GM21619 (cell line): ENCODE measurements around the gene PHACTR2.
"Not testable (repeated sequence)": the region's sequence is repeated elsewhere in the genome, so short reads cannot be mapped to it uniquely, and the experiment has no call there.

Source experiments
- ATAC-seq: cut with Tn5 transposase; IDR thresholded peaks from one replicate; pipeline ENCODE4 v1.9.1; 2021; ENCODE audit not compliant: unreplicated experiment

The PHACTR2 gene

DNA sequence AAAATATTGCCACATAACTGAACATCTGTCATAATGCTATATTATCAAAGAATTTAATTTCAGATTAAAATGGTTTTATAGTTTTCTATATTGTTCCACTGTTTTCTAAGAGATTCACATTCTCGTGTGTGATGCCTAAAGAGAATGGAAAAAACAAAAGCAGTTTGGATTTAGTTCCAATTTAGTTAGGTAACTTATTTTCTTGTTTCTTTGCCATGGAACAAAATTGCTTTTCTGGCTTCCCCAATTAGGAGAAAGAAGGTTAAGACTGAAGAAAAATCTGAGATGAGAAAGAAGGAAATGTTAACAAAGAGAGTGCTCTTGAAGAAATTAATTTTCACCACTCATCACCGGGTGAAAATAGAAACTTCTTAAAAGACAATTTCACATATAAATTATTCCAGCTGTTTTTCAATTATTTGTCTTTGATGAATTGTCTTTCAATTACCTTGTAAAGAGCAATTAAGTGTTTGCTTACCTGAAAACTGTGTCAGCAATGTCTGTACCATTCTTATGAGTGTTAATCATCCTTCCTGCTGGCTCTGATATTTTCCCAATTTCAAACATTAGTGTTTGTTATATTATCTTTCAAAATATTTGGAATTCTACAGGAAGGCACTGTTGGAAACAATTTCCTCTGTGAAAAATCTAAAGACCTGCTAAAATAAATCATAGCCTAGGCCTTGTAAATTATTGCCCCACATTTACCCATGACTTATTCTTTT, 19.5 kb downstream of the PHACTR2 start:
- ATAC-seq = no peak

DNA sequence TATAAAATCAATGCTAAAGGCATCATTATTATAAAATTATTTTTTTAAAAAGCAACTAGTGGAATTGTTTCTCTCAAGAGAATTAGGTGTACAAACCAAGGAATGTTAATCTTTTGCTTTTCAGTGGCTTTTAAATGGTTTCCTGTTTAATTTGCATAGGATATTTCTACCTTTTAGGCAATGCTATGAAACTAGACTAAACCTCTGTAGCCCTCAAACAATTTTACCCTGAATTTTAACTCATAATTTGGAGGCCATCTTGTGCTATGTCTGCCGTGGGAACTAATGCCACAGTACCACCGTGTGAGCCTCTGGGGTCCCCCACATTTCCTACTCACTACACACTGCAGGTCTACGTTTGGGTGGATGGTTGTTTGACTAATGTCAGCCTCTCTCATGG, 20.6 kb downstream of the PHACTR2 start:
- no peak for ATAC-seq

DNA sequence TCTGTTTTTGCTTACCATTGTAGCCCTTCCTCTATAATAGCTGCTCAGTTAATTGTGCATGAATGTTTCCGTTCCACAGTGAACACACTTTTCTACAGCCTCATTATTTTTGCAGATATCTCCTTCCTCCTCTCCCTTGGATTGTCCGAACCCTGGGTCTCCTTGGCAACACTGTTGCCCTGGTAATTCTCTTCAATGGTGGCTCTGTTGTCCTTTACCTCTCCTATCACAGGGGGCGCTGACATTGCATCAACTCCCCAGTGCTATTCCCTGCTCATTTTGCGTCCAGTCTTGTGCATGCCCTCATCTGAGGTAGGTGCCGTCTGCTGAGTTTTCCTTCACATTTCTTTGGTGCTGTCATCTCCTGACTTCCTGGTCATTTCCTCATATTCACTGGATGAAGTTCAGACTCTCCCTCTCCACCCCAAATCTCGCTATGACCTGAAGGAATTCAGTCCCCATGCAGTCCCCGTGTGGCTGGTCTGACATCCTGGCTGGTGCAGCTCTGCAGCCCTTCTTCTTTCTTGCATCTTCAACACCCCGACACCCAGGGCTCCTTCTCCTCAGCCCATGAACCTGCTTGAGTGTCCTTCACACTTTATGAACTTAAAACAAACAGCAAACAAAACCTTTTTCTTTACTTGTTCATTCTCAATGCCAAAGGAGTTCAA, 21.1 kb downstream of the PHACTR2 start:
- no peak for ATAC-seq

DNA sequence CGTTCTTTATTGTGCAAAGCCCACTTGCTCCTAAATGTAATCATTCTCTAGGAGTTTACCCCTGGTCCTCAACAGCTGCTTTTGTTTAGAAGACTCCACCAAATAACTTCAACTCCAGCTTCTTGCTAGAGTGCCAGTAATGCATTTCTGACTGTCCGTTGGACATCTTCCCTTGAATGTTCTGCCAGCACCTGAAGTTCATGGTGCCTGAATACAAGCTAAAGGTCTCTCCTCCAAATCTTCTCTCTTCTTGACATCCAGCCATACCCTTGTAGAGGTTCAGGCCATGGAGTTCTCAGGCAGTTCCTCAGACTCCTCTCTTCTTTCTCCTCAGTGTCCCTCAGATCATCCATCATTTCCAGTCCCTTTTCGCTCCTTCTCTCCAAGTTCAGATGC, 21.7 kb downstream of the PHACTR2 start:
- ATAC-seq = no peak

DNA sequence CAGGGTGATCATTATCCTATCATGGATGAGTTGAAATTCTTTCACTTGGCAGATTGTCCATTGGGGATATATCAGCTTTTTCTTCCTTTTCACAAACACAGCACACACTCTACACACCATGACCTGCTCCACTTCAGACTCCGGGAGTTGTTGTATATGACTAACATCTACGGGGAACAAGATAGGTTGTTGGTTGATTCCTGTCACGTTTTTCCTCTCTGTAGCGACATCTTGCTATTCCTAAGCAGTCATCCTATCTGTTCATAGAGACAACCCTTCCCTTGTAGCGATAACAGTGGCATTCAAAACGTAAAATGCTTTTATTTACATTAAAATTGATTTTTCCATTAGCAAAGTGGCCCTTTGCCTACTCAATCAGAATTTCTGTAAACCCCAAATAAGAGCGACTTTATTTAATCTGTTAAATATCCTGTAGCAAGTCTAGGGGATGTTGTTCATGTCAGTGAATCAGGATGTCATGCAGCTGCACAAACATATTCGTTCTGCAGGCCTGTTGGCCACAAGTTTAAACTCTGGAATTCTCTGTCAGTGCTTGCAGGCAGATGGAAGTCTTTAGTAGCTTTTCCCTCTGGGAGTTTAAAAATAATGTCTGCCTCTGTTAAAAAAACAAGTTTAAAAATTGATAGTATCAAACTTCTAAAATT, 23.1 kb downstream of the PHACTR2 start:
- ATAC-seq = no peak

DNA sequence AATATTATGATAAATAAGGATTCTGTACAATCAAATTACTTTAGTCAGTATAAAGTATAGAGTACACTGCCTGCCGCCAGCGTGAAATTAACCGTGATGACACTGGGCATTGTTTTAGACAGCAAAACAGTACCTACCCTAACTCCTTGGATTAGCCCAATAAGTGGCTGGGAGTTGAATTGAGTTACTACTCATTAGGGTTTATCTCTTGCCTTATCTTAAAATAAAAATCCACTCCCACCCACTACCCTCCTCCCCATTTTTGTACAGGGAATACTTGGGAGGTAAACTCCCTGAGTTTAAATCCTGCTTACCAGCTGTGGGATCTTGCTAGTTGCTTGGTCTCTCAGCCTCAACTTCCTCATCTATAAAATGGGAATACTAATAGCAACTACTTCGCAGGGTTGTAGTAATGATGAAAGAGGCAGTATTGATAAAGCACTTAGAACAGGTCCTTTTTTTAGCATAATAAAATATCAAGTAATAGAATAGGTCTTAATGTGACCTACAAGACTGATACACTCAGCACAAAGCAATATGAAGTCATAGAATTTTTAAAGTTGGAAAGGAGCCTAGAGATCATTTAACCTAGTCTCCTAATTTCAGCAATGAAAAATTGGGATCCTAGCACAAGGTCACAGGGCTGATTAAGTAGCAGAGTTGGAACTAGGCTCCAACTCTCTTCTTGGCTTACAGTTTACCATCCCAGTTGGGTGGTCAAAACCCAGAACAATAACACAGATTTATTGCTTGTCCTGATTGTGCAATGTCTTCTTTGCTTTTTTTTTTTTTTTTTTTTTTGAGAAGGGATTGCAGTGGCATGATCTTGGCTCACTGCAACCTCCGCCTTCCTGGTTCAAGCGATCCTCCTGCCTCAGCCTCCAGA, 23.8 kb downstream of the PHACTR2 start:
- no peak for ATAC-seq

DNA sequence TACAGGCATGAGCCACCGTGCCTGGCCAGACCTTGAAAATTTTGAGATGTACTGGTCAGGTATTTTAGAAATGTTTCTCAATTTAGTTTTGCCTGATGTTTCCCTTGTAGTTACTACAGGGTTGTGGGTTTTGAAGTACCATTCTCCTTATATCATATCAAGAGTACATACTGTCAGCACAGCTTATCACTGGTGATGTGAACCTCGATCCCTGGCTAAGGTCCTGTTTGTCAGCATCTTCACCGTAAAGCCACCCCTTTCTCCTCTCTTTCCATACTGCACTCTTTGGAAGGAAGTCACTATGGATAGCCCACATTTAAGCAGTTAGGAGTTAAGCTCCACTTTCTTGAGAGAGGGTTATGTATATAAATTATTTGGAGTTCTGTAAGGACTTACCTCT, 27.8 kb downstream of the PHACTR2 start:
- ATAC-seq = no peak

DNA sequence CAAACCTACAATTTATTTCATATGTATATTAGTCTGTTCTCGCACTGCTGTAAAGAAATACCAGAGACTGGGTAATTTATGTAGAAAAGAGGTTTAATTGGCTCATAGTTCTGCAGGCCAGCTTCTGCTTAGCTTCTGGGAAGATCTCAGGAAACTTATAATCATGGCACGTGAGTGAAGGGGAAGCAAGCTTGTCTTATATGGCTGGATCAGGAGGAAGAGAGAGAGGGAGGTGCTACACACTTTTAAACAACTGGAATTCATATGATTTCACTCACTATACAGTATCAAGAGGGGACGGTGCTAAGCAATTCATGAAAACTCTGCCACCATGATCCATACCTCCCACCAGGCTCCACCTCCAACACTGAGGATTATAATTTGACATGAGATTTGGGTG, 29.9 kb downstream of the PHACTR2 start:
- no peak for ATAC-seq

DNA sequence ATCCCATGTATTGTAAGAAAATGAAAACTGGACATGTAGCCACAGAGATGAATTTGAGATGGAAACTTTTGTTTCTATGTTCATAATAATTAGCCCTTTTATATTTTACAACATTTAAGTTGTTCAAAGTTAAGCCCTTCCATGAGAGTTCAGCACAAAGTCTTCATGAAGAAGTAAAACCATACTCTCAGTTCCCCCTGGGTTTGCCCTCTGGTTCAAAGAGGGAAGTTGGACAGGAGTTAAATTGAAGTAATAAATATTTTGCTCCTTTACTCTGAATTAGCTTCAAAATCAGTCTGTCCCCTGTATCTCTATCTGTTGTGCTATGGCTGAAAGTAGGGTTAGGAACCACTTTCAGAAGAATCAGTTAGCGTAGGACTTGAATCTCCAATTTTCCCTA, 31.1 kb downstream of the PHACTR2 start:
- ATAC-seq = no peak

DNA sequence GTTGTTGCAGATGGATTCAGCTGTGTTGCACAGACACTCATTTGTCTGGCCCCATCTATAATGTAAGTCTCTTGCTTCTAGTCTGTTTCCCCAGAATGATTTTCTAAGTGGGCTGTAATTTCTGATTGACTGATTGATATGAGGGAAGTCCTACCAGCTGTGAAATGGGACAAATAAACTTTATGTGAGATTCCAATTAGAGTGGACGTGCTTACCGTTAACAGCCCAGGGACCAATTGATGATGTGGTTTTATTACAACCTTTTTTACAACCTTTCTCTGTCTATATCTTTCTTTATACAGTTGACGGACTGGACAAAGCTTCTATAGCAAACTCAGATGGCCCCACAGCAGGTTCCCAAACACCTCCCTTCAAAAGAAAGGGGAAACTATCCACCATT, 33.9 kb downstream of the PHACTR2 start:
- no peak for ATAC-seq

DNA sequence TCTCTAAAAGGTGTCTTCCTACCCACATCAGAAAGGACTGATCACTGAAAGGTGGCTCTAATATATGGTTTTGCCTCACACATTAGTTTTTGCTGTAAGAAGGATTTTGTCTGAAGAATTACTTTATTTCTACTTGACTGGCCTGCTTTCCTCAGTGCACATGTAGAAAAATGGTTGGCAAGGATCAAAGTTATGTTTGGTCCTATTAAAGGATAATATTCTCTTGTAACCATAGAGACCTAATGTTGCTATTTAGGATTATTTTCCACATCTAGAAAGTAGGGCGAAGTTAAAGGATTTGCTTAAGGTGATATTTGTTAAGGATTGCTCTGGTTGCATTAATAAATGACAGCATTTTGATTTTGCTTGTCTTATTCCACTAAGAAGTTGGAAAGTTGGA, 40.7 kb downstream of the PHACTR2 start:
- ATAC-seq = no peak

DNA sequence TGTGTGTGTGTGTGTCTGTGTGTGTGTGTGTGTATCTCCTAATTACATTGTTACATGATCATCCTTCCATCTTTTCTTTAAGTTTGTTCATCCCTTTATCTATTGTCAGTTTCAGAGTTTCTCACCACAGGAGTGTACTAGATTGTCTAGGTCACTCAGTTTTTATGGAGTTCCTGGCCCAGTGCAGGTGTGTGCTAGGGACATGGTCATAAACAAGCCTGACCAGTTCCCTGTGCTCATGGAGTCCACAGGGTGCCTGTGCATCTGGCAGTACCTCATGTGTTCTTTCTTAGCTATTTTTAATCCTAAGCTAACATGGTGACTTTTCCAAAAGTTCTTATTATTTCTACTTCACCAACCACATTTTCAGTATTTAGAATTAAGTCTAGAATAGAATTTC, 43.9 kb downstream of the PHACTR2 start:
- ATAC-seq = no peak

DNA sequence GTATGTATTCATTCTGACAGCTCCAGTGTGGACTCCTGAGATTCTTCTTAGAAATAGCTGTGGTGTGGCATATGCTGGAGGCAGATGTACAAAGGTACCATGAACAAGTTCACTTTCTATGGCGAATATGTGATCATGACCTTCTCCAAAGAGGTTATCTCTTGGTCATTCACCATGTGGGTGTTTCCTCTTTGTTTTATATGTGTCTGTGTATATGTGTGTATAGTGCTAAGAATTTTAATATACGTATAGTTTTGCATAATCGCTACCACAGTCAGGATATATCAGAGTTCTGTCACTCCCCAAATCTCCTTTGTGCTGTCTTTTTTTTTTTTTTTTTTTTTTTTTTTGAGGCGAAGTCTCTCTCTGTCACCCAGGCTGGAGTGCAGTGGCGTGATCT, 47.1 kb downstream of the PHACTR2 start:
- no peak for ATAC-seq

DNA sequence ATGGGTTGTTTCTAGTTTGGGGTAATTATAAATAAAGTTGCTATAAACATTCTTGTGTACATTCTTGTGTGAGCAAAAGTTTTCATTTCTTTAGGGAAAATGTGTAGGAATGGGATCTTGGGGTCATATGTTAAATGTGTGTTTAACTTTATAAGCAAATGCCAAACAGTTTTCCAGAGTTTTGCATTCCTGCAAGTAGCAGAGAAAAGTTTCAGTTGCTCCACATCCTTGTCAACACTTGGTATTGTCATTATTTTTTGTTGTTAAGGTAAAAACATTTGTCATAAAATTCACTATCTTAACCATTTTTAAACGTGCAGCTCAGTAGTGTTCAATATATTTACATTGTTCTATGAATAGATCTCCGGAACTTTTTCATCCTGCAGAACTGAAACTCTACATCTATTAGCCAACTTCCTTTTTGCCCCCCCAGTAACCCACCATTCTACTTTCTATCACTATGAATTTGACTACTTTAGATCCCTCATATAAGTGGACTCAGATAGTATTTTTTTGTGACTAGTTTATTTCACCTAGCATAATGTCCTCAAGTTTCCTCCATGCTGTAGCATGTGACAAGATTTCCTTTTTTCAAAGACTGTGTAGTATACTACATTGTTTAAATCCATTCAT, 48.4 kb downstream of the PHACTR2 start:
- ATAC-seq = no peak

DNA sequence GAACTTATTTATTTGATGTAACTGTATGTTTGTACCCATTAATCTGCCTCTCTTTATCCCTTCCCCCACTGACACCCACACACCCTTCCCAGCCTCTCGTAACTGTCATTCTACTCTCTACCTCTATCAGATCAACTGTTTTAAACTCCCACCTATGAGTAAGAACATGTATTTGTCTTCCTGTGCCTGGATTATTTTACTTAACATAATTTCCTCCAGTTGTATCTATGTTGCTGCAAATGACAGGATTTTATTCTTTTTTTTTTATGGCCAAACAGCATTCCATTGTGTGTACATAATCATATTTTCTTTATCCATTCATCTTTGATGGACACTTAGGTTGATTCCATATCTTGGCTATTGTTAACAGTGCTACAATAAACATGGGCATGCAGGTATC, 49.3 kb downstream of the PHACTR2 start:
- no peak for ATAC-seq

DNA sequence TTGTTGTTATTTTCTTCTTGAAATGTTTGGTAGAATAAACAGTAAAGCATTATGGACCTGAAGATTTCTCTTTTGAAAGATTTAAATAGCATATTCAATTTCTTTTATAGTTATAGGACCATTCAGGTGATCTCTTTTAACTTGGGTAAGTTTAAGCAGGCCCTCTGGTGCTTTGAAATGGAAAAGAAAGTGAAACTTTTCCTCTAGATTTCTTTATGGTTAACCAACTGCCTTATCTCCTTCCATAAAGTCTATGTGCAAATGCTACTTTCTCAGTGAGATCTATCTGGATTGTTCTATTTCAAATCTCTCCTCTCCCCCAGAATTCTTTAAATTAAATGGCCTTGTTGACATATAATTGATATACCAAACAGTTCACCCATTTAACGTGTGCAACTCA, 54.0 kb downstream of the PHACTR2 start:
- ATAC-seq = no peak

DNA sequence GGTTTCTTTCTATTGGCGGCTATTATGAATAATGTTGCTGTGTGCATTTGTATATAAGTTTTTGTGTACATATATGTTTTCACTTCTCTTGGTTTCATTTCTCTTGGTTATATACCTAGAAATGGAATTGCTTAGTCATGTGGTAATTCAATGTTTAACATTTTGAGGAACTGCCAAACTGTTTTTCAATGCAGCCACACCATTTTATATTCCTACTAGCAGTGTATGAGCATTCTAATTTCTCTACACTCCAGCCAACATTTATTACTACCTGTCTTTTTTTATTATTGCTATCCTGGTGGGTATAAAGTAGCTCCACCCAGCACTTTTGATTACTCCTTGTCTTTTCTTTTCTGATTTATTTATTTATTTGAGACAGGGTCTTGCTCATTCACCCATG, 54.8 kb downstream of the PHACTR2 start:
- ATAC-seq = no peak

DNA sequence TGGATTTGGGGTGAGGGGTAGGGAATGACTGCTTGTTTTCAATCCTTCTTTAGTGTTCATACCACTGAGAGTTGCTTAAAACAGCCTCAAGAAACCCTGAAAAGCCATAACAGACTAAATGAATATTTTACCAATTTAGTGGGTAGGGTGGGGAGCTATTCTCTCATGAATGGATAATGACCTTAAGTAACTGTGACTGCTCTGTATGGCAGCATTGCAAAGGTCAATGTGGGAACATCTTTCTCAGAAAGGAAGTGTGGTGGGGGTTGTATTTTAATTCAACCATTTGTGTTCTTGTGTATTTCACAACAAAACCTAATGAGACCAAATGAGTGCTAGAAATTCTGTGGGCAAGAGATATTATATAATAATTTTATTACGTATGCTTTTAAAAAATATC, 55.7 kb downstream of the PHACTR2 start:
- no peak for ATAC-seq

DNA sequence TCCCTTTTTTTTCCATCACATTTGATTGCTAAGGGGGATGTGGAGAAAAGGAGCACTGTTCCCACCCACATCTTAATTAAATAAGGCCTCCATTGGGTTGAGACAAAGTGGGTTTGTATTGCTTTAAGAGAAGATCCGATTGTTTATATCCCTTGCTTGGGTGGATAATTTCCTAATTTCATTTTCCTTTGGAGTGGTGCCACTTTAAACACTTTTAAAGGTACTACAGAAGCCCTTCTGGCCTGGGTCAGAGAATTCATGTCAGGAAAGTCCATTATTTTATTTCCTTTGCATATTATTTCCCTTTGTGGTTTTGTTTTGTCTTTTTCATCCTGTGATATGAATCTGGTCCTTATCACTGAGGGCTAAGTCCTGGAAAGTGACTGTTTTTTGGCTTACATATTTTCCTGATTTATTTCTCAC, 56.9 kb downstream of the PHACTR2 start:
- ATAC-seq = no peak

DNA sequence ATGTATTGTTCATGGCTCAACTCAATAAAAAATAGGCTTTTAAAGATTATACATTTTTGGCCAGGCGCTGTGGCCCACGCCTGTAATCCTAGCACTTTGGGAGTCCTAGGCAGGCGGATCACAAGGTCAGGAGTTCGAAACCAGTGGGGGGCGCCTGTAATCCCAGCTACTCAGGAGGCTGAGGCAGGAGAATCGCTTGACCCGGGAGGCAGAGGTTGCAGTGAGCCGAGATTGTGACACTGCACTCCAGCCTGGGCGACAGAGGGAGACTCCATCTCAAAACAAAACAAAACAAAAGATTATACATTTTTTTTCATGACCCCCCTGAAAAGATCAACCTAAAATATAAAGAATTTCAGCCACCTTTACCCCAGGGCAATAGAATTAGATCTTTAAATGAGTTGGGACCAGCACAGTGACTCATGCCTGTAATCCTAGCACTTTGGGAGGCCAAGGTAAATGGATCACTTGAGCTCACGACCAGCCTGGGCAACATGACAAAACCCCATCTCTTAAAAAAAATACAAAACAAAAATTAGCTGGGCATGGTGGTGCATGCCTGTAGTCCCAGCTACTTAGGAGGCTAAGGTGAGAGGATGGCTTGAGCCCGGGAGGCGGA, 60.4 kb downstream of the PHACTR2 start:
- ATAC-seq = not testable (repeated sequence)
